GDM1 (cell line): Measurements from ENCODE around the gene CALML6.

Source experiments
- DNase-seq: peaks from one replicate; lab custom pipeline; 2025; lab: John Stamatoyannopoulos, UW

The CALML6 gene

GRCh38 chr1:1965546-1965945, 50.5 kb downstream of the CALML6 start:
- no peak for DNase-seq

GRCh38 chr1:1966071-1966740, 51.1 kb downstream of the CALML6 start:
- DNase-seq, result no peak
